HAP-1 (cell line): Measurements from ENCODE around the gene SEC63.
"Not testable (repeated sequence)": the region's sequence is repeated elsewhere in the genome, so short reads cannot be mapped to it uniquely, and the experiment has no call there.

Source experiments
- DNase-seq, 2 experiments: peaks; one replicate each; pipeline ENCODE4 v3.0.0-alpha.2; 2016 to 2020; ENCODE audit warnings: low spot score in 2 of 2
- H3K27me3 ChIP-seq: fragments of 250-450 bp; sonication (Bioruptor Pico); 2 replicates; pipeline ENCODE4 v1.5.1; 2020; ENCODE audit warnings: low read depth, mild to moderate bottlenecking, moderate library complexity
- H3K36me3 ChIP-seq: fragments of 250-450 bp; sonication (Bioruptor Pico); replicated peaks from 2 replicates; pipeline ENCODE4 v1.5.1; 2020; ENCODE audit warnings: mild to moderate bottlenecking
- H3K4me1 ChIP-seq: fragments of 250-450 bp; sonication (Bioruptor Pico); 2 replicates; pipeline ENCODE4 v1.5.1; 2020; ENCODE audit warnings: mild to moderate bottlenecking
- H3K4me3 ChIP-seq: fragments of 250-450 bp; sonication (Bioruptor Pico); 2 replicates; pipeline ENCODE4 v1.5.1; 2020; ENCODE audit warnings: mild to moderate bottlenecking, moderate library complexity
- H3K9me3 ChIP-seq: fragments of 250-450 bp; sonication (Bioruptor Pico); 2 replicates; pipeline ENCODE4 v1.5.1; 2020; ENCODE audit warnings: mild to moderate bottlenecking, moderate library complexity
- in situ Hi-C: fragments of 300-500 bp; cut with MboI; formaldehyde crosslinking; loops from 3 replicates; pipeline ENCODE4 v1.14.3; 2020; ENCODE audit warnings: low sequenced_read_pairs, inconsistent platforms, mixed read lengths

The SEC63 gene

GRCh38 chr6:107871976-107872375, 86.0 kb downstream of the SEC63 start:
- no peaks in the 10 kb centered on the region for H3K9me3 ChIP-seq
- no peaks in the 10 kb centered on the region for H3K27me3 ChIP-seq
- in situ Hi-C loops, result no loop called here
- H3K4me3 ChIP-seq, result no peak overlapping the region
- DNase-seq, result no peak
- H3K36me3 ChIP-seq, result peaks cover 20% of the 10 kb centered on the region
- H3K4me1 ChIP-seq, result no peaks in the 10 kb centered on the region; the same call in 1 of the 2 replicates

GRCh38 chr6:107871512-107871911, 86.5 kb downstream of the SEC63 start:
- H3K9me3 ChIP-seq, H3K4me1 ChIP-seq, DNase-seq, H3K4me3 ChIP-seq, H3K27me3 ChIP-seq, in situ Hi-C loops: not testable (repeated sequence)
- peaks cover 20% of the 10 kb centered on the region for H3K36me3 ChIP-seq

GRCh38 chr6:107871016-107871415, 87.0 kb downstream of the SEC63 start:
- no peak for DNase-seq
- no peaks in the 10 kb centered on the region for H3K27me3 ChIP-seq
- no peaks in the 10 kb centered on the region for H3K9me3 ChIP-seq
- in situ Hi-C loops, result no loop called here
- no peaks in the 10 kb centered on the region; the same call in 1 of the 2 replicates for H3K4me1 ChIP-seq
- H3K4me3 ChIP-seq, result no peak overlapping the region
- peaks cover 17% of the 10 kb centered on the region for H3K36me3 ChIP-seq

- Histone ChIP-seq H3K4me1 (peaks cover 1% of the 10 kb centered on the region), H3K27me3 (no peaks in the 10 kb centered on the region), H3K36me3 (peaks cover 13% of the 10 kb centered on the region), H3K9me3 (no peaks in the 10 kb centered on the region), H3K4me3 (no peak overlapping the region)
- in situ Hi-C loops, result no loop called here
- no peak for DNase-seq
Measured at GRCh38 chr6:107870381-107870780, 87.6 kb downstream of the SEC63 start.

- Histone ChIP-seq H3K4me1 (peaks cover 6% of the 10 kb centered on the region), H3K27me3 (no peaks in the 10 kb centered on the region), H3K4me3 (no peak overlapping the region), H3K9me3 (no peaks in the 10 kb centered on the region), H3K36me3 (peaks cover 12% of the 10 kb centered on the region)
- in situ Hi-C loops, result no loop called here
- DNase-seq, result peak in 1 of 2 experiments; percentile 16
Measured at GRCh38 chr6:107869871-107870270, 88.1 kb downstream of the SEC63 start.

- Histone ChIP-seq H3K9me3 (no peaks in the 10 kb centered on the region), H3K36me3 (peaks cover 9% of the 10 kb centered on the region), H3K4me3 (no peak overlapping the region), H3K27me3 (no peaks in the 10 kb centered on the region), H3K4me1 (peaks cover 9% of the 10 kb centered on the region)
- no peak for DNase-seq
- in situ Hi-C loops, result no loop called here
Measured at GRCh38 chr6:107868867-107869611, 89.0 kb downstream of the SEC63 start.

- H3K4me3 ChIP-seq, result no peak overlapping the region
- peaks cover 9% of the 10 kb centered on the region for H3K36me3 ChIP-seq
- no peak for DNase-seq
- H3K9me3 ChIP-seq, result no peaks in the 10 kb centered on the region
- in situ Hi-C loops, result no loop called here
- no peaks in the 10 kb centered on the region for H3K27me3 ChIP-seq
- peaks cover 14% of the 10 kb centered on the region for H3K4me1 ChIP-seq
Measured at GRCh38 chr6:107867302-107867615, 90.7 kb downstream of the SEC63 start.

GRCh38 chr6:107866606-107867301, 91.3 kb downstream of the SEC63 start:
- Histone ChIP-seq H3K9me3 (no peaks in the 10 kb centered on the region), H3K27me3 (no peaks in the 10 kb centered on the region), H3K36me3 (peaks cover 9% of the 10 kb centered on the region), H3K4me3 (no peak overlapping the region), H3K4me1 (peaks cover 14% of the 10 kb centered on the region)
- in situ Hi-C loops, result no loop called here
- DNase-seq, result peak; percentile 44 to 50

- H3K9me3 ChIP-seq, result no peaks in the 10 kb centered on the region
- in situ Hi-C loops, result no loop called here
- DNase-seq, result peak; percentile 69 to 94
- no peaks in the 10 kb centered on the region for H3K36me3 ChIP-seq
- H3K4me3 ChIP-seq, result no peak overlapping the region
- H3K27me3 ChIP-seq, result no peaks in the 10 kb centered on the region
- H3K4me1 ChIP-seq, result peaks cover 14% of the 10 kb centered on the region
Measured at GRCh38 chr6:107864226-107865127, 93.5 kb downstream of the SEC63 start.

- Histone ChIP-seq H3K9me3 (no peaks in the 10 kb centered on the region), H3K27me3 (no peaks in the 10 kb centered on the region), H3K4me1 (peaks cover 14% of the 10 kb centered on the region), H3K4me3 (no peak overlapping the region), H3K36me3 (no peaks in the 10 kb centered on the region)
- no peak for DNase-seq
- in situ Hi-C loops, result no loop called here
Measured at GRCh38 chr6:107862383-107862782, 95.6 kb downstream of the SEC63 start.

GRCh38 chr6:107860963-107861362, 97.0 kb downstream of the SEC63 start:
- in situ Hi-C loops, H3K4me3 ChIP-seq, H3K36me3 ChIP-seq, H3K9me3 ChIP-seq, DNase-seq, H3K27me3 ChIP-seq: not testable (repeated sequence)
- H3K4me1 ChIP-seq, result peaks cover 14% of the 10 kb centered on the region

- in situ Hi-C loops, H3K9me3 ChIP-seq, H3K27me3 ChIP-seq, DNase-seq, H3K4me3 ChIP-seq, H3K4me1 ChIP-seq, H3K36me3 ChIP-seq: not testable (repeated sequence)
Measured at GRCh38 chr6:107860144-107860543, 97.9 kb downstream of the SEC63 start.

- in situ Hi-C loops, result no loop called here
Measured at GRCh38 chr6:107853230-107853629, 104.8 kb downstream of the SEC63 start.

GRCh38 chr6:107849325-107849724, 108.7 kb downstream of the SEC63 start:
- no peaks in the 10 kb centered on the region for H3K9me3 ChIP-seq
- in situ Hi-C loops, result loop anchor here (10.0 kb wide), 1 partner anchor 165 kb away; no protein-coding TSS in a partner anchor

More at GRCh38 chr6:107853230-107853629, 104.8 kb downstream of the SEC63 start:
- H3K4me3 ChIP-seq, result no peak overlapping the region
- no peaks in the 10 kb centered on the region for H3K36me3 ChIP-seq
- no peaks in the 10 kb centered on the region for H3K4me1 ChIP-seq
- no peaks in the 10 kb centered on the region for H3K27me3 ChIP-seq
- DNase-seq, result no peak
- H3K9me3 ChIP-seq, result no peaks in the 10 kb centered on the region

More at GRCh38 chr6:107849325-107849724, 108.7 kb downstream of the SEC63 start:
- Histone ChIP-seq H3K36me3 (no peaks in the 10 kb centered on the region), H3K4me1 (peaks cover 6% of the 10 kb centered on the region), H3K27me3 (no peaks in the 10 kb centered on the region), H3K4me3 (no peak overlapping the region)
- DNase-seq, result no peak
